Measurements from ENCODE around the gene MIER2. TPM values are rescaled to one million over a fixed set of nuclear protein-coding genes. Genes with fewer than 3 reads are reported as not detected.

Gene MIER2
- polyA plus RNA-seq, 2 donors: 13.0 to 13.9 TPM

DNA sequence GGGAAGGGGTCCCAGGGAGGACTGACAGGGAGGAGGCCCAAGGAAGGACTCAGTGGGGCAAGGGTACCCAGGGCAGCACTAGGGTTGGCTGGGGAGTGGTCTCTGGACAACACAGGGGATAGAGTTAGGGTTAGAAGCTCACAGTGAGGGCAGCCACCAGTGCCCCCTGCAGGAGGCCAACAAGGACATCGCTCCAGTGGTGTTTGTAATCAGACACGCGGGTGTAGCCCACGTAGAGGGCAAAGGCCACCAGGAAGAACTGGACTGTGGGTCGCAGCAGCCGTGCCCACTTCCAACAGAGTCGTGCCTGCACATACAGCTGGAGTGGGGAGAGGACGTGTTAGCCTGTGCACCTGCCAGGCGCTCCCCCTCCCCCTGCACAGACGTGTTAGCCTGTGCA lies 62.6 kb downstream of the MIER2 start:
- no peaks in the 10 kb centered on the region for H3K27me3 ChIP-seq (ENCODE audit: control insufficient read depth in 1 of 2, insufficient read depth in 2 of 2, low read length in 2 of 2)
- peaks cover 3 to 4% of the 10 kb centered on the region in 2 donors for H3K36me3 ChIP-seq (ENCODE audit: control insufficient read depth in 2 of 2, insufficient read depth in 2 of 2, low read length in 1 of 2)
- no peak overlapping the region for H3K27ac ChIP-seq (ENCODE audit: low read depth in 2 of 2, low read length in 1 of 2)
- no peak overlapping the region for H3K4me3 ChIP-seq (ENCODE audit: low read depth in 1 of 2, low read length in 2 of 2)
- H3K9me3 ChIP-seq (ENCODE audit: control insufficient read depth in 2 of 2, insufficient read depth in 1 of 2, low read depth in 1 of 2, low read length in 1 of 2): no peaks in the 10 kb centered on the region
- 78 to 79% methylated on average over 8 to 10 of the region's 10 CpGs for WGBS, 2 donors
- H3K4me1 ChIP-seq (ENCODE audit: control insufficient read depth in 2 of 2, insufficient read depth in 2 of 2, low read length in 1 of 2): no peaks in the 10 kb centered on the region

DNA sequence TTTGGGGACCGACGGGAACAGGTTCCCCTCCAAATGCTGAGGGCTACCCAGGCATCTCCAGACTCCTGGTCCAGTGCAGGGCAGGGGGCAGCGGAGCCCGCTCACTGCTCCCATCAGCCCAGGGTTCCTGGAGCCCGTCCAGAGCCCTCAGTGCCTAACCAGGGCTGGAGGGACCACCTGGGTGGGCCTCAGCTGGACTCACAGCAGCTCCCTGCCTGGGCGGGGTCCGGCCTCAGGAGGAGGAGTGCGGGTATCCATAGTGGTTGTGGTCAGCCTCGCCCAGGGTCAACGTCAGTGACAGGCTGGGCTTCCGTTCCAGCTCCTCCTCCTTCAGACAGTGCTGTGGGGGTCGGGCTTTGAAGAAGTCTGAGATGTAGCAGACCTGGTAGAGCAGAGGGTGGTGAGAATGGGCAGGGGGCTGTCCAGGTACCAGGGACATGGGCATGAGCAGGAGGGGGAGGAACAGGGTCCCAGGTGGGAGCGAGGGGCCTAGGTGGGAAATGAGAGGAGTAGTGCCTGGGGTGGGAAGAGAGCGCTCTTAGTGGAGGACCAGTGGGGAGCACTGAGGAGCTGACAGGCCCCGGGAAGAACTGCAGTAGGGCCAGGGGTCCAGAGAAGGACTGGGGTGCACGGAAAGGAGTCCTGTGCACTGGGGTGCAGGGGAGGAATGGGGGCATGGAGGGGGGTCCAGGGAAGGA lies 63.3 kb downstream of the MIER2 start:
- WGBS, 2 donors: 85 to 88% methylated on average over 16 of the region's 16 CpGs
- Histone ChIP-seq H3K4me1 (ENCODE audit: control insufficient read depth in 2 of 2, insufficient read depth in 2 of 2, low read length in 1 of 2) (no peaks in the 10 kb centered on the region), H3K27me3 (ENCODE audit: control insufficient read depth in 1 of 2, insufficient read depth in 2 of 2, low read length in 2 of 2) (no peaks in the 10 kb centered on the region), H3K36me3 (ENCODE audit: control insufficient read depth in 2 of 2, insufficient read depth in 2 of 2, low read length in 1 of 2) (peaks cover 3 to 4% of the 10 kb centered on the region in 2 donors), H3K9me3 (ENCODE audit: control insufficient read depth in 2 of 2, insufficient read depth in 1 of 2, low read depth in 1 of 2, low read length in 1 of 2) (no peaks in the 10 kb centered on the region), H3K27ac (ENCODE audit: low read depth in 2 of 2, low read length in 1 of 2) (no peak overlapping the region), H3K4me3 (ENCODE audit: low read depth in 1 of 2, low read length in 2 of 2) (no peak overlapping the region)

DNA sequence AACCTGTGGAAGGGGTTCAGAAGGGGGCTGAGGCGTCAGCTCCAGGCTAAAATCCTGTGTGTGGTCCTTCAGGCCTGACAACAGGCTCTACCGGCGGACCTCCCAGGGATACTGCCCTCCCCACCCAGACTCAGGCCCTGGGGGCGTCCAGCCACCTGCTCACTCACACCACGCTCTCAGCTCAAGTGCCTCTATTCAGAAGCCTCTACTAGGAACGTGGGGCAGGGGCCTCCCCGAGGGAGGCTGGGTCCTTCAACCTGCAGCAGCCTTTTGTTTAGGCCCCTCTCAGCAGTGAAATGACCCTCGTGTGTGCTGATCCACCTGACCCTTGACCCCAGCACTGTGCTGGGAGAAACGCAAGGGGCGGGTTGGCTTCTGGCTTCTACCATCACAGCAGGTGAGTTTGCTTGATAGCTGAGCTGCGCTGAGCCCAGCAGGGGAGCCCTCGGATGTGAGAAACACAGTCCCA lies 64.0 kb downstream of the MIER2 start:
- Histone ChIP-seq H3K36me3 (ENCODE audit: control insufficient read depth in 2 of 2, insufficient read depth in 2 of 2, low read length in 1 of 2) (peaks cover 3 to 4% of the 10 kb centered on the region in 2 donors), H3K9me3 (ENCODE audit: control insufficient read depth in 2 of 2, insufficient read depth in 1 of 2, low read depth in 1 of 2, low read length in 1 of 2) (no peaks in the 10 kb centered on the region), H3K4me3 (ENCODE audit: low read depth in 1 of 2, low read length in 2 of 2) (no peak overlapping the region), H3K27ac (ENCODE audit: low read depth in 2 of 2, low read length in 1 of 2) (no peak overlapping the region), H3K27me3 (ENCODE audit: control insufficient read depth in 1 of 2, insufficient read depth in 2 of 2, low read length in 2 of 2) (no peaks in the 10 kb centered on the region), H3K4me1 (ENCODE audit: control insufficient read depth in 2 of 2, insufficient read depth in 2 of 2, low read length in 1 of 2) (no peaks in the 10 kb centered on the region)
- 75 to 79% methylated on average over 12 of the region's 12 CpGs for WGBS, 2 donors

DNA sequence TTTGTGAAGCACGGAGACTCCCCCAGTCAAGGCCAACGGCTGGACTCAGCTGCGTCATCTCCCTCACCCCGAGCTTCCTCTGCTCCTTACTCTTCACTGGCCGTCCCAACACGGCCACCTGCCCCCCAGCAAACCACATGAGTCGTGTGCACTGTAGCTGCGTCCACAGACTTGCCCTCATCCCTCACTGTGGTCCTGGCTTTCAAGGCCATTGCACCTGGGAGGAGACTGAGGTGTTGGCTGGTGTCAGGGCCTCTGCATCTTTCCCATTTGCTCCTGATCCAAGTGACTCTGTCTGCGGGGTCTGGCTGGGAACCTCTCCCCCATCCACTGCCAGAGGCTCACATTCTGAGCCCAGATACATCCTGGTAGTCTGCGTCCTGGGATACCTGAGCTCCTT lies 64.9 kb downstream of the MIER2 start:
- Histone ChIP-seq H3K4me1 (ENCODE audit: control insufficient read depth in 2 of 2, insufficient read depth in 2 of 2, low read length in 1 of 2) (no peaks in the 10 kb centered on the region), H3K4me3 (ENCODE audit: low read depth in 1 of 2, low read length in 2 of 2) (no peak overlapping the region), H3K27ac (ENCODE audit: low read depth in 2 of 2, low read length in 1 of 2) (no peak overlapping the region), H3K27me3 (ENCODE audit: control insufficient read depth in 1 of 2, insufficient read depth in 2 of 2, low read length in 2 of 2) (no peaks in the 10 kb centered on the region), H3K36me3 (ENCODE audit: control insufficient read depth in 2 of 2, insufficient read depth in 2 of 2, low read length in 1 of 2) (peaks cover 3 to 4% of the 10 kb centered on the region in 2 donors), H3K9me3 (ENCODE audit: control insufficient read depth in 2 of 2, insufficient read depth in 1 of 2, low read depth in 1 of 2, low read length in 1 of 2) (no peaks in the 10 kb centered on the region)
- WGBS, 2 donors: 83 to 87% methylated on average over 10 of the region's 10 CpGs

DNA sequence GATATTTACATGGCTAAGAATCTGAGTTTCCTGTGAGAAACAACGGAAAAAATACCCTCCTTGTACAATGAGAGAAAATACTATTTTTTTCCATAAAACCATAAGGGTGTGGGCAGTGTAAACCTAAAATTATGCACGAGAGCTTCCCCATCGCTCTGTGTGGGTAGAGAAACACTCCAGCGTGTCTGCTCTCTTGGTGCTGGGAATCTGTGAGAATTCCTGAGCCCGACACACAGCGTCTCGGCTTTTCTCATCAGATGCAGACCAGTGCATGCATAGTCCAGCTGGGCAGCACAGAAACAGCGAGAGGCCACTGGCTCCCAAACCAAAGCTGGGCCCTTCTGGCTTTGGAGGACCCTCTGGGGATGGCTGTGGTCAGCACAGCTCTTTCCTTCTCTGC lies 65.4 kb downstream of the MIER2 start:
- WGBS, 2 donors: 86 to 88% methylated on average over 8 of the region's 8 CpGs
- H3K27me3 ChIP-seq (ENCODE audit: control insufficient read depth in 1 of 2, insufficient read depth in 2 of 2, low read length in 2 of 2): no peaks in the 10 kb centered on the region
- peaks cover 3 to 4% of the 10 kb centered on the region in 2 donors for H3K36me3 ChIP-seq (ENCODE audit: control insufficient read depth in 2 of 2, insufficient read depth in 2 of 2, low read length in 1 of 2)
- no peaks in the 10 kb centered on the region for H3K4me1 ChIP-seq (ENCODE audit: control insufficient read depth in 2 of 2, insufficient read depth in 2 of 2, low read length in 1 of 2)
- no peak overlapping the region for H3K27ac ChIP-seq (ENCODE audit: low read depth in 2 of 2, low read length in 1 of 2)
- H3K4me3 ChIP-seq (ENCODE audit: low read depth in 1 of 2, low read length in 2 of 2): no peak overlapping the region
- H3K9me3 ChIP-seq (ENCODE audit: control insufficient read depth in 2 of 2, insufficient read depth in 1 of 2, low read depth in 1 of 2, low read length in 1 of 2): no peaks in the 10 kb centered on the region

DNA sequence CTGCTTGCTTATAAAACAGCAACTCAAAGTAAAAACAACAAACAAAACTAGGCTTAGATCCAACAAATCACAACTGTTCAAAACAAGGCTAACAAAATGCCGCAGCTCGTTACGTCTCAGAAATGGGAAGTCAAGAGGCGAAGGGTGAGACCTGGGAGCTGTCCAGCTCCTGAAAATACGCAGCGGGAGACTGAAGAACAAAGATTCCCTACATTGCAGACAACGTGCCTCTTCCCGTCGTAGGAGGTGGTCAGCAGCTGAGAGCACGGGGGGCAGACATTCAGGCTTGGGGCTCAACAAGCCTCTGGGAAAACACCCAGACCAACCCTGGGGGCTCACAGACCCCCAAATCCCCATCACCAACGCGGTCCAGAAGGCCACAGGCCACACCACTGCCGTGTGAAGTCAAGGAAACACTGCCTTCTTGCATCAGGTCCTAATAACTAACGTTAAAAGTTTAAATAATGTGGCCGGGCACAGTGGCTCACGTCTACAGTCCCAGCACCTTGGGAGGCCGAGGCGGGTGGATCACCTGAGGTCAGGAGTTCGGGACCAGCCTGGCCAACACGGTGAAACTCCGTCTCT lies 66.9 kb downstream of the MIER2 start:
- H3K27ac ChIP-seq (ENCODE audit: low read depth in 2 of 2, low read length in 1 of 2): no peak overlapping the region
- H3K9me3 ChIP-seq (ENCODE audit: control insufficient read depth in 2 of 2, insufficient read depth in 1 of 2, low read depth in 1 of 2, low read length in 1 of 2): no peaks in the 10 kb centered on the region
- H3K36me3 ChIP-seq (ENCODE audit: control insufficient read depth in 2 of 2, insufficient read depth in 2 of 2, low read length in 1 of 2): peaks cover 3 to 4% of the 10 kb centered on the region in 2 donors
- H3K4me3 ChIP-seq (ENCODE audit: low read depth in 1 of 2, low read length in 2 of 2): no peak overlapping the region
- no peaks in the 10 kb centered on the region for H3K4me1 ChIP-seq (ENCODE audit: control insufficient read depth in 2 of 2, insufficient read depth in 2 of 2, low read length in 1 of 2)
- no peaks in the 10 kb centered on the region for H3K27me3 ChIP-seq (ENCODE audit: control insufficient read depth in 1 of 2, insufficient read depth in 2 of 2, low read length in 2 of 2)
- 43 to 52% methylated on average over 21 of the region's 21 CpGs for WGBS, 2 donors

DNA sequence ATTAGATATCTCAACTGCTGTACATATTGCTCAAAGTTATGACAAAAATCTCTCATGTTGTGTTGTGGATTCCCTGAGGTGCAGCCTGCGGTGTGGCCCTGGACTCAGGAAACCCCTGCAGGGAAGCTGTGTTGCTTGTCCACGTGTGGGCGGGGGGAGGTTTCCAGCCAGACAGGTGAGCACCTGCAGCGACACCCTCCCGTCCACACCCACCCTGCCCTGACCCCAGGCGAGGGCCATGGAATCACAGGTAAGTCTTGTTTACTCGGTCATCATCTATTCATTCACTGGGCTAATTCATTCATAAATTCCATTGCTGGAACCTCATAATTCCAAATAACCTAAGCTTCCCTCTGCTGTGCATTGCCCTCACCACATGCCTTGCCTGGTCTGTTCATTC lies 67.5 kb downstream of the MIER2 start:
- WGBS, 2 donors: 63 to 70% methylated on average over 7 of the region's 7 CpGs
- H3K27me3 ChIP-seq (ENCODE audit: control insufficient read depth in 1 of 2, insufficient read depth in 2 of 2, low read length in 2 of 2): no peaks in the 10 kb centered on the region
- no peaks in the 10 kb centered on the region for H3K9me3 ChIP-seq (ENCODE audit: control insufficient read depth in 2 of 2, insufficient read depth in 1 of 2, low read depth in 1 of 2, low read length in 1 of 2)
- H3K27ac ChIP-seq (ENCODE audit: low read depth in 2 of 2, low read length in 1 of 2): no peak overlapping the region
- H3K4me3 ChIP-seq (ENCODE audit: low read depth in 1 of 2, low read length in 2 of 2): no peak overlapping the region
- H3K36me3 ChIP-seq (ENCODE audit: control insufficient read depth in 2 of 2, insufficient read depth in 2 of 2, low read length in 1 of 2): peaks cover 3 to 4% of the 10 kb centered on the region in 2 donors
- no peaks in the 10 kb centered on the region for H3K4me1 ChIP-seq (ENCODE audit: control insufficient read depth in 2 of 2, insufficient read depth in 2 of 2, low read length in 1 of 2)

DNA sequence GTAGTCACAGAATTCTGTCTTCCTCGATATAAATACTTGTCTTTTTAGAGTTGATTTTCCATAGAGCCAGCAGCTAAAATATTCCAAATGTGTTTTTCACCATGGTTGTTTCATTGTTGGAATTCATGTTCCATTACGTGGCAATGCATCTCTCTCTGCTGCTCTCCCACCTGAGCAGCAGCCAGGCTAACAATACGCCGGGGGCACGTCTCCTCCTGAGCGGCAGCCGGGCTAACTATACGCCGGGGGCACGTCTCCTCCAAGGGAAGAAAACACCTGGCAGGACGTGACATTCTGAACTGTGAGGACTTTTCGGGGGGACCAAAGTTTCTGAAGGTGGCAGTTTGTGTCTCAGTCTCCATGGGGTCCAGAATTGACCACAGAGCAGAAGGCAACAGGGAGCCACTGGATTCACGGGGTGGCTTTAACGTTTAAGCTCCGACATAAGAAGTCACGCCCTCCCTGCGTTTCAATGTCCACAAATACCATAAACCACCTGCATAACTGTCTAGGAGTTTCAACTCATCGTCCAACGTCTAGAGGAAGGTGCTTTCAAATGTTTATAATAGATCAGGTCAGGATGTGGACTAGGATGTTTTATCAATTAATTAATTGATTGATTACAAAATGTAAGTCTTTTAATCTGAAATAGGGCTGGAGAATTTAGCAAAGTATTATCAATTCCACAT lies 68.5 kb downstream of the MIER2 start:
- H3K4me1 ChIP-seq (ENCODE audit: control insufficient read depth in 2 of 2, insufficient read depth in 2 of 2, low read length in 1 of 2): no peaks in the 10 kb centered on the region
- peaks cover 3 to 4% of the 10 kb centered on the region in 2 donors for H3K36me3 ChIP-seq (ENCODE audit: control insufficient read depth in 2 of 2, insufficient read depth in 2 of 2, low read length in 1 of 2)
- no peak overlapping the region for H3K27ac ChIP-seq (ENCODE audit: low read depth in 2 of 2, low read length in 1 of 2)
- no peak overlapping the region for H3K4me3 ChIP-seq (ENCODE audit: low read depth in 1 of 2, low read length in 2 of 2)
- no peaks in the 10 kb centered on the region for H3K27me3 ChIP-seq (ENCODE audit: control insufficient read depth in 1 of 2, insufficient read depth in 2 of 2, low read length in 2 of 2)
- 83 to 87% methylated on average over 19 of the region's 19 CpGs for WGBS, 2 donors
- H3K9me3 ChIP-seq (ENCODE audit: control insufficient read depth in 2 of 2, insufficient read depth in 1 of 2, low read depth in 1 of 2, low read length in 1 of 2): no peaks in the 10 kb centered on the region

DNA sequence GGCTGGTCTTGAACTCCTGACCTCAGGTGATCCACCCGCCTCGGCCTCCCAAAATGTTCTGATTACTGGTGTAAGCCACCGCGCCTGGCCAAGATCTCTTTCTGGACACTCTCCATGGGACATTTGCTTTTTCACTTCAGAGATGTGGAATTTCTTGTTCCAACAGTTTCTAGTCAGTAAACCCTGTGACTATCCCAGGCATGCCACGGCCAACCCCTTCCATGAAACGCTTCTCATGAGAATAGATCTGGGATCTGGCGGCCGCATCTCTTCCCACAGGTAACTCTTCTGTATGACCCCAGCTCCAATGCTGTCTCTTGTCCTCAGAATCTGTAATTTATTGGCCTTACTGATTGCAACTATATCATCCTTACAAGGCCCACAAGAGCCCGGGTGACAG lies 69.6 kb downstream of the MIER2 start:
- Histone ChIP-seq H3K27ac (ENCODE audit: low read depth in 2 of 2, low read length in 1 of 2) (no peak overlapping the region), H3K9me3 (ENCODE audit: control insufficient read depth in 2 of 2, insufficient read depth in 1 of 2, low read depth in 1 of 2, low read length in 1 of 2) (no peaks in the 10 kb centered on the region), H3K36me3 (ENCODE audit: control insufficient read depth in 2 of 2, insufficient read depth in 2 of 2, low read length in 1 of 2) (peaks cover 0 to 4% of the 10 kb centered on the region in 2 donors), H3K27me3 (ENCODE audit: control insufficient read depth in 1 of 2, insufficient read depth in 2 of 2, low read length in 2 of 2) (no peaks in the 10 kb centered on the region), H3K4me1 (ENCODE audit: control insufficient read depth in 2 of 2, insufficient read depth in 2 of 2, low read length in 1 of 2) (no peaks in the 10 kb centered on the region), H3K4me3 (ENCODE audit: low read depth in 1 of 2, low read length in 2 of 2) (no peak overlapping the region)
- WGBS, 2 donors: 89% methylated on average over 9 of the region's 9 CpGs
